CD4-positive, alpha-beta T cell treated with Interleukin-4 for 4 hours (primary cell): ENCODE measurements around the gene PCGF3.
"Not testable (repeated sequence)": the region's sequence is repeated elsewhere in the genome, so short reads cannot be mapped to it uniquely, and the experiment has no call there.

Experiments
- DNase-seq: peaks from one replicate; pipeline ENCODE4 v3.0.0-alpha.2; 2020

The PCGF3 gene

GRCh38 chr4:725391-726234 is 20.0 kb downstream of the PCGF3 start:
- no peak for DNase-seq

GRCh38 chr4:726235-726787 is 20.7 kb downstream of the PCGF3 start:
- no peak for DNase-seq

- no peak for DNase-seq
Observed at GRCh38 chr4:726838-727237, 21.2 kb downstream of the PCGF3 start.

GRCh38 chr4:727576-727975 is 21.9 kb downstream of the PCGF3 start:
- DNase-seq = no peak

GRCh38 chr4:729336-730315 is 24.0 kb downstream of the PCGF3 start:
- no peak for DNase-seq

- no peak for DNase-seq
Observed at GRCh38 chr4:730511-730910, 24.9 kb downstream of the PCGF3 start.

- DNase-seq = not testable (repeated sequence)
Observed at GRCh38 chr4:730946-731904, 25.6 kb downstream of the PCGF3 start.

GRCh38 chr4:731954-732353 is 26.3 kb downstream of the PCGF3 start:
- DNase-seq = not testable (repeated sequence)

GRCh38 chr4:732486-732885 is 26.9 kb downstream of the PCGF3 start:
- DNase-seq = no peak

GRCh38 chr4:732911-733630 is 27.4 kb downstream of the PCGF3 start:
- no peak for DNase-seq

- DNase-seq = no peak
Observed at GRCh38 chr4:733631-733980, 28.0 kb downstream of the PCGF3 start.

- DNase-seq = no peak
Observed at GRCh38 chr4:734075-734474, 28.4 kb downstream of the PCGF3 start.

GRCh38 chr4:734951-735350 is 29.3 kb downstream of the PCGF3 start:
- DNase-seq = no peak

GRCh38 chr4:735583-735982 is 30.0 kb downstream of the PCGF3 start:
- DNase-seq = no peak

- not testable (repeated sequence) for DNase-seq
Observed at GRCh38 chr4:736561-736960, 30.9 kb downstream of the PCGF3 start.

- DNase-seq = no peak
Observed at GRCh38 chr4:738781-739280, 33.2 kb downstream of the PCGF3 start.

GRCh38 chr4:739569-739968 is 33.9 kb downstream of the PCGF3 start:
- DNase-seq = no peak

- DNase-seq = no peak
Observed at GRCh38 chr4:740011-740410, 34.4 kb downstream of the PCGF3 start.

GRCh38 chr4:740656-741282 is 35.1 kb downstream of the PCGF3 start:
- DNase-seq = no peak

GRCh38 chr4:742096-742741 is 36.6 kb downstream of the PCGF3 start:
- DNase-seq = no peak
